PFSK-1 (cell line): Measurements from ENCODE around the gene SLC25A42.

ENCODE experiments used
- FOXP2 ChIP-seq: optimal IDR thresholded peaks from 2 replicates; pipeline ENCODE3; 2011; ENCODE audit warnings: borderline replicate concordance, control low read depth, inconsistent platforms; ENCODE audit not compliant: insufficient read depth; ENCODE audit errors: extremely low read length, extremely low read depth
- POLR2AphosphoS5 ChIP-seq: IDR thresholded peaks from 2 replicates; pipeline ENCODE4 v1.6.1; 2012; ENCODE audit warnings: low read depth, mild to moderate bottlenecking, control low read depth, low read length, moderate library complexity
- SIN3A ChIP-seq: IDR thresholded peaks from 2 replicates; pipeline ENCODE4 v1.6.1; 2012; ENCODE audit warnings: mild to moderate bottlenecking, low read length, moderate library complexity, borderline replicate concordance; ENCODE audit not compliant: insufficient read depth
- TAF1 ChIP-seq: IDR thresholded peaks from 2 replicates; pipeline ENCODE4 v1.6.1; 2012; ENCODE audit warnings: low read length, control low read depth, borderline replicate concordance; ENCODE audit not compliant: insufficient read depth
- TF ChIP-seq, protein P1 (sequence below), 2 experiments: IDR thresholded peaks; 2 replicates each; pipeline versions ENCODE4 v1.6.1 to v1.8.0; 2011 to 2012; ENCODE audit warnings: low read depth in 2 of 2, low read length in 2 of 2, control low read depth in 1 of 2, inconsistent platforms in 1 of 2, mild to moderate bottlenecking in 1 of 2, moderate library complexity in 1 of 2; ENCODE audit not compliant: insufficient read depth in 1 of 2

DNA sequence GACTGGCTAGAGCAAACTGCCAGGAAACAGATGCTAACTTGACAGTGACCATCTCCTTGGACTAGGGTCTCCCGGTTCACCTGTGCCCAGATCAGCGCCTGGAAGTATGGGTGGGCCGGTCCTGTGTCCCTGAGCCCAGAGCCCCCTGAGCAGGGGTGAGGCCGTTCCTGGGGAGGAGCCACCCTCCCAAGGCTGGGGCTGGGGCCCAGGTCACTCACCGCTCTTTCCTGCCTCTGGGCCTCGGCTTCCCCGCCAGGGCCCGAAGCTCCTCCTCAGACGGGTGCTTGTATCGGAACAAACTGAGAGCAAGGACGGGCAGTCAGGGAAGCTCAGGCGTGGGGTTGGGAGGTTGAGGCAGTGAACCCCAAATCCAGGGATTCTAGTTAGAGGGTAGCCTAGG lies 69.1 kb downstream of the SLC25A42 start:
- TF ChIP-seq POLR2AphosphoS5: no peak
- TF ChIP-seq TAF1: no peak
- TF ChIP-seq, protein P1, sequence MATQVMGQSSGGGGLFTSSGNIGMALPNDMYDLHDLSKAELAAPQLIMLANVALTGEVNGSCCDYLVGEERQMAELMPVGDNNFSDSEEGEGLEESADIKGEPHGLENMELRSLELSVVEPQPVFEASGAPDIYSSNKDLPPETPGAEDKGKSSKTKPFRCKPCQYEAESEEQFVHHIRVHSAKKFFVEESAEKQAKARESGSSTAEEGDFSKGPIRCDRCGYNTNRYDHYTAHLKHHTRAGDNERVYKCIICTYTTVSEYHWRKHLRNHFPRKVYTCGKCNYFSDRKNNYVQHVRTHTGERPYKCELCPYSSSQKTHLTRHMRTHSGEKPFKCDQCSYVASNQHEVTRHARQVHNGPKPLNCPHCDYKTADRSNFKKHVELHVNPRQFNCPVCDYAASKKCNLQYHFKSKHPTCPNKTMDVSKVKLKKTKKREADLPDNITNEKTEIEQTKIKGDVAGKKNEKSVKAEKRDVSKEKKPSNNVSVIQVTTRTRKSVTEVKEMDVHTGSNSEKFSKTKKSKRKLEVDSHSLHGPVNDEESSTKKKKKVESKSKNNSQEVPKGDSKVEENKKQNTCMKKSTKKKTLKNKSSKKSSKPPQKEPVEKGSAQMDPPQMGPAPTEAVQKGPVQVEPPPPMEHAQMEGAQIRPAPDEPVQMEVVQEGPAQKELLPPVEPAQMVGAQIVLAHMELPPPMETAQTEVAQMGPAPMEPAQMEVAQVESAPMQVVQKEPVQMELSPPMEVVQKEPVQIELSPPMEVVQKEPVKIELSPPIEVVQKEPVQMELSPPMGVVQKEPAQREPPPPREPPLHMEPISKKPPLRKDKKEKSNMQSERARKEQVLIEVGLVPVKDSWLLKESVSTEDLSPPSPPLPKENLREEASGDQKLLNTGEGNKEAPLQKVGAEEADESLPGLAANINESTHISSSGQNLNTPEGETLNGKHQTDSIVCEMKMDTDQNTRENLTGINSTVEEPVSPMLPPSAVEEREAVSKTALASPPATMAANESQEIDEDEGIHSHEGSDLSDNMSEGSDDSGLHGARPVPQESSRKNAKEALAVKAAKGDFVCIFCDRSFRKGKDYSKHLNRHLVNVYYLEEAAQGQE (IDR thresholded peaks at IDR 0.05; ENCODE audit: insufficient read depth in 1 of 2, low read depth in 2 of 2, low read length in 2 of 2): no peak
- TF ChIP-seq SIN3A: no peak
- TF ChIP-seq FOXP2: no peak
